ENCODE measurements around the gene CFAP221.

The CFAP221 gene

GRCh38 chr2:119702918-119703401, 158.7 kb downstream of the CFAP221 start:
- peak; percentile 30 to 75 for DNase-seq

- DNase-seq, result no peak
These were observed 159.3 kb downstream of the CFAP221 start for GRCh38 chr2:119703526-119703925.

GRCh38 chr2:119704670-119705120, 160.4 kb downstream of the CFAP221 start:
- no peak for DNase-seq

- no peak for DNase-seq
These were observed 162.0 kb downstream of the CFAP221 start for GRCh38 chr2:119706221-119706620.
